HepG2 (cell line): Measurements from ENCODE around the gene ARHGEF12. TPM values are rescaled to one million over a fixed set of nuclear protein-coding genes. Genes with fewer than 3 reads are reported as not detected.

Experiments used
- CC2D1A ChIP-seq: sonication (generic); formaldehyde crosslinking; IDR thresholded peaks from 2 replicates; pipeline ENCODE4 v1.8.1; 2023; ENCODE audit warnings: mild to moderate bottlenecking, missing genetic modification reagents
- EZH2 ChIP-seq: conservative IDR thresholded peaks from 2 replicates; pipeline ENCODE4 v1.6.1; 2012; ENCODE audit warnings: mild to moderate bottlenecking, low read depth, low read length, moderate library complexity
- GATA4 ChIP-seq: sonication (generic); IDR thresholded peaks from 2 replicates; pipeline ENCODE4 v1.6.1; 2016; ENCODE audit warnings: antibody characterized with exemption, low read depth, borderline replicate concordance
- HNF4A ChIP-seq: sonication (generic); formaldehyde crosslinking; IDR thresholded peaks from 2 replicates; pipeline ENCODE4 v1.4.0; 2020; ENCODE audit warnings: missing genetic modification reagents
- IRF2 ChIP-seq: IDR thresholded peaks from 2 replicates; pipeline ENCODE4 v1.6.1; 2018; ENCODE audit warnings: missing genetic modification reagents, missing compliant biosample characterization
- KLF9 ChIP-seq: IDR thresholded peaks from 2 replicates; pipeline ENCODE4 v1.6.1; 2016; ENCODE audit warnings: low read depth
- MAFK ChIP-seq, 2 experiments: IDR thresholded peaks in 1 of 2; conservative IDR thresholded peaks in 1 of 2; 2 replicates each; pipeline ENCODE4 v1.6.1; 2011; ENCODE audit warnings: improper control_type of control experiment in 2 of 2, low read length in 2 of 2
- MTA1 ChIP-seq: sonication (generic); formaldehyde crosslinking; IDR thresholded peaks from 2 replicates; pipeline ENCODE4 v1.4.0; 2020; ENCODE audit warnings: missing genetic modification reagents, mild to moderate bottlenecking, borderline replicate concordance
- NCOA5 ChIP-seq: sonication (generic); formaldehyde crosslinking; IDR thresholded peaks from 2 replicates; pipeline ENCODE4 v1.4.0; 2020; ENCODE audit warnings: missing genetic modification reagents
- PCBP2 ChIP-seq: fragments of 200-400 bp; formaldehyde crosslinking; optimal IDR thresholded peaks from 2 replicates; pipeline ENCODE3; 2018; ENCODE audit warnings: low read length, low read depth; ENCODE audit not compliant: poor library complexity, severe bottlenecking
- SMARCE1 ChIP-seq: fragments of 450-650 bp; IDR thresholded peaks from 2 replicates; pipeline ENCODE4 v1.6.1; 2017; ENCODE audit warnings: borderline replicate concordance
- SOX13 ChIP-seq, 3 experiments: fragments of 450-650 bp in 1 of 3; sonication (generic) in 1 of 3; formaldehyde crosslinking in 1 of 3; IDR thresholded peaks in 2 of 3; conservative IDR thresholded peaks in 1 of 3; 2 replicates each; pipeline versions ENCODE4 v1.5.0 to v1.6.1; 2016 to 2020; ENCODE audit warnings: antibody characterized with exemption in 1 of 3, mild to moderate bottlenecking in 1 of 3, missing compliant biosample characterization in 1 of 3, missing genetic modification reagents in 1 of 3, moderate library complexity in 1 of 3
- ZMAT3 ChIP-seq: sonication (generic); formaldehyde crosslinking; conservative IDR thresholded peaks from 2 replicates; pipeline ENCODE4 v1.7.0; 2021; ENCODE audit warnings: missing genetic modification reagents
- ZNF337 ChIP-seq: sonication (generic); formaldehyde crosslinking; IDR thresholded peaks from 2 replicates; pipeline ENCODE4 v1.5.1; 2020; ENCODE audit warnings: missing genetic modification reagents, low read depth, mild to moderate bottlenecking, borderline replicate concordance
- ZNF33A ChIP-seq: sonication (generic); formaldehyde crosslinking; IDR thresholded peaks from 2 replicates; pipeline ENCODE4 v1.5.1; 2020; ENCODE audit warnings: missing genetic modification reagents, mild to moderate bottlenecking, moderate library complexity, borderline replicate concordance
- ZNF598 ChIP-seq: sonication (generic); formaldehyde crosslinking; IDR thresholded peaks from 2 replicates; pipeline ENCODE4 v1.5.1; 2020; ENCODE audit warnings: mild to moderate bottlenecking, missing genetic modification reagents, borderline replicate concordance
- ZNF839 ChIP-seq: sonication (generic); formaldehyde crosslinking; IDR thresholded peaks from 2 replicates; pipeline ENCODE4 v1.4.0; 2020; ENCODE audit warnings: missing genetic modification reagents, mild to moderate bottlenecking, borderline replicate concordance
- polyA plus RNA-seq, 8 experiments: library from polyadenylated mRNA; depleted of rRNA in 3 of 8; stranded (reverse) in 7 of 8; unstranded in 1 of 8; fragments of >200 nt; fragmentation: Illumina TruSeq in 4 of 8; extraction: Trizol in 4 of 8; gene quantifications; 2 replicates each; pipeline versions ENCODE4 v1.2.1 to v1.2.3, GENCODE V29; 2011 to 2016; ENCODE audit warnings: low read depth in 4 of 8, missing spikeins in 1 of 8, mixed read lengths in 1 of 8; ENCODE audit not compliant: insufficient read depth in 1 of 8
- total RNA-seq, 5 experiments: library from RNA; depleted of rRNA; stranded (reverse); fragments of >200 nt; fragmentation: Illumina TruSeq; extraction: Trizol; gene quantifications; 2 replicates each; pipeline ENCODE4 v1.2.3, GENCODE V29; 2016; ENCODE audit warnings: low read depth in 1 of 5
- TF ChIP-seq, protein P1 (sequence below): sonication (generic); formaldehyde crosslinking; IDR thresholded peaks from 2 replicates; pipeline ENCODE4 v1.5.0; 2020; ENCODE audit warnings: missing genetic modification reagents
- TF ChIP-seq, protein P2 (sequence below): sonication (generic); formaldehyde crosslinking; IDR thresholded peaks from 2 replicates; pipeline ENCODE4 v1.5.0; 2020; ENCODE audit warnings: mild to moderate bottlenecking, missing genetic modification reagents
- TF ChIP-seq, protein P3 (sequence below): sonication (generic); formaldehyde crosslinking; IDR thresholded peaks from 2 replicates; pipeline ENCODE4 v1.4.0; 2020; ENCODE audit warnings: missing genetic modification reagents
- TF ChIP-seq, protein P4 (sequence below): sonication (generic); formaldehyde crosslinking; IDR thresholded peaks from 2 replicates; pipeline ENCODE4 v1.8.0; 2022; ENCODE audit warnings: mild to moderate bottlenecking, missing genetic modification reagents, moderate library complexity
- TF ChIP-seq, protein P5 (sequence below): sonication (generic); formaldehyde crosslinking; IDR thresholded peaks from 2 replicates; pipeline ENCODE4 v1.4.0; 2020; ENCODE audit warnings: missing genetic modification reagents

ARHGEF12 gene
- total and polyA plus RNA-seq, 2 of the 13 experiments (the other 11 are each of a cell fraction or from before 2014, with no cell fraction given): 17.9 to 54.4 TPM

DNA sequence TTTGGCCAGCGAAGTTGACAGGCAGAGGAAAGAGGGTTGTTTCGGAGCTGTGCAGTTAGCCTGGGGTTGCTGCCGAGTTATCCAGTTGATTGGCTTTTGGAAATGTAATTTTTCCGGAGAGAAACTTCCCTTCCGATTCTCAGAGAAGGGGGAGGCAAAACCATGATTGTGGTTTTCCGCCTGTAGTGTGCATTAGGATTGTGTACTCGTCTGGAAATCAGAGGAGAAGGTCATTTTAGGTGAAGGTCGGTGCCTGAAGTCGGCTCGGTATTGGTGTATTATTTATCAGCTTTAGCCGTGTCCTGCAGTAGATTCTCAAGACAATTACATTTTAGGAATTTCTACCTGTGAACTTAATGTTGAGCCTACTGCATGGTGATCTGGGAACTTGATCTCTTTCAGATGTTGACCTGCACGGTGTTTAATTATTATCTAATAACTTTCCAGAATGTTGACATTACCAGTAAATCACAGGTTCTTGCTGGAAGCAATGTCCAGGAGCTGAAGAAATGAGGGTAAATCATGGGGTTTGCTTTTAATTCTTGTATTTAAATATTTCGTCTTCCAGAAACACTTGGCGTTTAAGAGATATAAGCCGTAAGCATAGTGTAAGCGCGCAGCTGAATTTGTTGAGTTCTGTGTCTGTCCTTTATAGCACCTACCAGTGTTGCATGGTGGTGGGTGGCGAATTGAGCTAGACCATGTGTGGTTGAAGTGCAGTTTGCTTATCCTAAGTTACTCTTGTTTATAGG lies 1.3 kb downstream of the ARHGEF12 start (continued):
- TF ChIP-seq CC2D1A (CRISPR knock-in tag) (no peak), ZNF33A (CRISPR knock-in tag) (no peak), ZMAT3 (CRISPR knock-in tag) (no peak), GATA4 (no peak), ZNF337 (CRISPR knock-in tag) (no peak), HNF4A (CRISPR knock-in tag) (no peak), ZNF839 (CRISPR knock-in tag) (no peak), PCBP2 (no peak), IRF2 (CRISPR knock-in tag) (no peak), ZNF598 (no peak), MAFK (conservative IDR thresholded peaks at IDR 0.05 in 1 of 2, IDR thresholded peaks at IDR 0.05 in 1 of 2; ENCODE audit: low read length in 2 of 2) (no peak), NCOA5 (CRISPR knock-in tag) (no peak), KLF9 (no peak), SMARCE1 (no peak), SOX13 (IDR thresholded peaks at IDR 0.05) (no peak), SOX13 (CRISPR knock-in tag; conservative IDR thresholded peaks at IDR 0.05 in 1 of 2, IDR thresholded peaks at IDR 0.05 in 1 of 2) (no peak; a peak in 1 of 4 replicates), MTA1 (no peak), EZH2 (no peak)
- TF ChIP-seq, protein P1, sequence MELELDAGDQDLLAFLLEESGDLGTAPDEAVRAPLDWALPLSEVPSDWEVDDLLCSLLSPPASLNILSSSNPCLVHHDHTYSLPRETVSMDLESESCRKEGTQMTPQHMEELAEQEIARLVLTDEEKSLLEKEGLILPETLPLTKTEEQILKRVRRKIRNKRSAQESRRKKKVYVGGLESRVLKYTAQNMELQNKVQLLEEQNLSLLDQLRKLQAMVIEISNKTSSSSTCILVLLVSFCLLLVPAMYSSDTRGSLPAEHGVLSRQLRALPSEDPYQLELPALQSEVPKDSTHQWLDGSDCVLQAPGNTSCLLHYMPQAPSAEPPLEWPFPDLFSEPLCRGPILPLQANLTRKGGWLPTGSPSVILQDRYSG (CRISPR knock-in tag): no peak
- TF ChIP-seq, protein P2, sequence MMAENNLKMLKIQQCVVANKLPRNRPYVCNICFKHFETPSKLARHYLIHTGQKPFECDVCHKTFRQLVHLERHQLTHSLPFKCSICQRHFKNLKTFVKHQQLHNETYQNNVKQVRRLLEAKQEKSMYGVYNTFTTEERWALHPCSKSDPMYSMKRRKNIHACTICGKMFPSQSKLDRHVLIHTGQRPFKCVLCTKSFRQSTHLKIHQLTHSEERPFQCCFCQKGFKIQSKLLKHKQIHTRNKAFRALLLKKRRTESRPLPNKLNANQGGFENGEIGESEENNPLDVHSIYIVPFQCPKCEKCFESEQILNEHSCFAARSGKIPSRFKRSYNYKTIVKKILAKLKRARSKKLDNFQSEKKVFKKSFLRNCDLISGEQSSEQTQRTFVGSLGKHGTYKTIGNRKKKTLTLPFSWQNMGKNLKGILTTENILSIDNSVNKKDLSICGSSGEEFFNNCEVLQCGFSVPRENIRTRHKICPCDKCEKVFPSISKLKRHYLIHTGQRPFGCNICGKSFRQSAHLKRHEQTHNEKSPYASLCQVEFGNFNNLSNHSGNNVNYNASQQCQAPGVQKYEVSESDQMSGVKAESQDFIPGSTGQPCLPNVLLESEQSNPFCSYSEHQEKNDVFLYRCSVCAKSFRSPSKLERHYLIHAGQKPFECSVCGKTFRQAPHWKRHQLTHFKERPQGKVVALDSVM (CRISPR knock-in tag): no peak
- TF ChIP-seq, protein P3, sequence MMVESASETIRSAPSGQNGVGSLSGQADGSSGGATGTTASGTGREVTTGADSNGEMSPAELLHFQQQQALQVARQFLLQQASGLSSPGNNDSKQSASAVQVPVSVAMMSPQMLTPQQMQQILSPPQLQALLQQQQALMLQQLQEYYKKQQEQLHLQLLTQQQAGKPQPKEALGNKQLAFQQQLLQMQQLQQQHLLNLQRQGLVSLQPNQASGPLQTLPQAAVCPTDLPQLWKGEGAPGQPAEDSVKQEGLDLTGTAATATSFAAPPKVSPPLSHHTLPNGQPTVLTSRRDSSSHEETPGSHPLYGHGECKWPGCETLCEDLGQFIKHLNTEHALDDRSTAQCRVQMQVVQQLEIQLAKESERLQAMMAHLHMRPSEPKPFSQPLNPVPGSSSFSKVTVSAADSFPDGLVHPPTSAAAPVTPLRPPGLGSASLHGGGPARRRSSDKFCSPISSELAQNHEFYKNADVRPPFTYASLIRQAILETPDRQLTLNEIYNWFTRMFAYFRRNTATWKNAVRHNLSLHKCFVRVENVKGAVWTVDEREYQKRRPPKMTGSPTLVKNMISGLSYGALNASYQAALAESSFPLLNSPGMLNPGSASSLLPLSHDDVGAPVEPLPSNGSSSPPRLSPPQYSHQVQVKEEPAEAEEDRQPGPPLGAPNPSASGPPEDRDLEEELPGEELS (CRISPR knock-in tag): no peak
- TF ChIP-seq, protein P4, sequence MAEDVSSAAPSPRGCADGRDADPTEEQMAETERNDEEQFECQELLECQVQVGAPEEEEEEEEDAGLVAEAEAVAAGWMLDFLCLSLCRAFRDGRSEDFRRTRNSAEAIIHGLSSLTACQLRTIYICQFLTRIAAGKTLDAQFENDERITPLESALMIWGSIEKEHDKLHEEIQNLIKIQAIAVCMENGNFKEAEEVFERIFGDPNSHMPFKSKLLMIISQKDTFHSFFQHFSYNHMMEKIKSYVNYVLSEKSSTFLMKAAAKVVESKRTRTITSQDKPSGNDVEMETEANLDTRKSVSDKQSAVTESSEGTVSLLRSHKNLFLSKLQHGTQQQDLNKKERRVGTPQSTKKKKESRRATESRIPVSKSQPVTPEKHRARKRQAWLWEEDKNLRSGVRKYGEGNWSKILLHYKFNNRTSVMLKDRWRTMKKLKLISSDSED (CRISPR knock-in tag): no peak
- TF ChIP-seq, protein P5, sequence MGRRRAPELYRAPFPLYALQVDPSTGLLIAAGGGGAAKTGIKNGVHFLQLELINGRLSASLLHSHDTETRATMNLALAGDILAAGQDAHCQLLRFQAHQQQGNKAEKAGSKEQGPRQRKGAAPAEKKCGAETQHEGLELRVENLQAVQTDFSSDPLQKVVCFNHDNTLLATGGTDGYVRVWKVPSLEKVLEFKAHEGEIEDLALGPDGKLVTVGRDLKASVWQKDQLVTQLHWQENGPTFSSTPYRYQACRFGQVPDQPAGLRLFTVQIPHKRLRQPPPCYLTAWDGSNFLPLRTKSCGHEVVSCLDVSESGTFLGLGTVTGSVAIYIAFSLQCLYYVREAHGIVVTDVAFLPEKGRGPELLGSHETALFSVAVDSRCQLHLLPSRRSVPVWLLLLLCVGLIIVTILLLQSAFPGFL (CRISPR knock-in tag): no peak
